Activated naive CD8-positive, alpha-beta T cell treated with anti-CD3 and anti-CD28 coated beads for 36 hours (primary cell): ENCODE data around the gene DMD. TPM values are rescaled to one million over a fixed set of nuclear protein-coding genes. Genes with fewer than 3 reads are reported as not detected.

Experiments used
- DNase-seq: peaks from one replicate; pipeline ENCODE4 v3.0.0; 2021
- H3K27ac Mint-ChIP-seq: one replicate; pipeline ENCODE4 v1.8.0; 2022; ENCODE audit warnings: mild to moderate bottlenecking, moderate library complexity, mixed read lengths
- H3K27me3 Mint-ChIP-seq: one replicate; pipeline ENCODE4 v1.8.0; 2022; ENCODE audit warnings: mild to moderate bottlenecking, mixed read lengths
- H3K36me3 Mint-ChIP-seq: one replicate; pipeline ENCODE4 v1.8.0; 2021; ENCODE audit warnings: mild to moderate bottlenecking, mixed read lengths
- H3K4me1 Mint-ChIP-seq: one replicate; pipeline ENCODE4 v1.8.0; 2021; ENCODE audit warnings: mixed read lengths
- H3K4me3 Mint-ChIP-seq: one replicate; pipeline ENCODE4 v1.8.0; 2022; ENCODE audit warnings: mild to moderate bottlenecking, moderate library complexity, mixed read lengths
- H3K9me3 Mint-ChIP-seq: one replicate; pipeline ENCODE4 v1.8.0; 2022; ENCODE audit warnings: mixed read lengths
- total RNA-seq, 2 experiments: library from RNA; stranded (reverse); gene quantifications; one replicate each; pipeline ENCODE4 v1.2.3, GENCODE V29; 2021

Gene DMD
- total RNA-seq, 2 experiments from 2014 or later = 0.08 to 0.46 TPM

GRCh38 chrX:31851761-31852160 lies 1359.6 kb downstream of the DMD start:
- H3K4me3 Mint-ChIP-seq = no peak overlapping the region
- no peak for DNase-seq
- H3K9me3 Mint-ChIP-seq = no peaks in the 10 kb centered on the region
- H3K27ac Mint-ChIP-seq = no peak overlapping the region
- H3K36me3 Mint-ChIP-seq = no peaks in the 10 kb centered on the region
- no peaks in the 10 kb centered on the region for H3K27me3 Mint-ChIP-seq
- H3K4me1 Mint-ChIP-seq = no peaks in the 10 kb centered on the region

GRCh38 chrX:31847773-31848172 lies 1363.6 kb downstream of the DMD start:
- H3K27ac Mint-ChIP-seq = no peak overlapping the region
- no peaks in the 10 kb centered on the region for H3K27me3 Mint-ChIP-seq
- no peaks in the 10 kb centered on the region for H3K4me1 Mint-ChIP-seq
- no peaks in the 10 kb centered on the region for H3K9me3 Mint-ChIP-seq
- H3K36me3 Mint-ChIP-seq = no peaks in the 10 kb centered on the region
- no peak for DNase-seq
- no peak overlapping the region for H3K4me3 Mint-ChIP-seq

- no peak for DNase-seq
- no peaks in the 10 kb centered on the region for H3K36me3 Mint-ChIP-seq
- H3K27ac Mint-ChIP-seq = no peak overlapping the region
- H3K27me3 Mint-ChIP-seq = no peaks in the 10 kb centered on the region
- no peaks in the 10 kb centered on the region for H3K4me1 Mint-ChIP-seq
- H3K4me3 Mint-ChIP-seq = no peak overlapping the region
- no peaks in the 10 kb centered on the region for H3K9me3 Mint-ChIP-seq
These were observed 1366.3 kb downstream of the DMD start for GRCh38 chrX:31845003-31845402.

GRCh38 chrX:31838617-31839016 lies 1372.7 kb downstream of the DMD start:
- H3K36me3 Mint-ChIP-seq = no peaks in the 10 kb centered on the region
- DNase-seq = no peak
- no peak overlapping the region for H3K27ac Mint-ChIP-seq
- H3K9me3 Mint-ChIP-seq = no peaks in the 10 kb centered on the region
- no peak overlapping the region for H3K4me3 Mint-ChIP-seq
- H3K4me1 Mint-ChIP-seq = no peaks in the 10 kb centered on the region
- no peaks in the 10 kb centered on the region for H3K27me3 Mint-ChIP-seq

- Mint-ChIP-seq H3K27ac (no peak overlapping the region), H3K9me3 (no peaks in the 10 kb centered on the region), H3K4me3 (no peak overlapping the region), H3K27me3 (no peaks in the 10 kb centered on the region), H3K4me1 (no peaks in the 10 kb centered on the region), H3K36me3 (no peaks in the 10 kb centered on the region)
- DNase-seq = no peak
These were observed 1373.8 kb downstream of the DMD start for GRCh38 chrX:31837445-31838049.

- H3K4me3 Mint-ChIP-seq = no peak overlapping the region
- DNase-seq = no peak
- H3K27me3 Mint-ChIP-seq = no peaks in the 10 kb centered on the region
- no peaks in the 10 kb centered on the region for H3K36me3 Mint-ChIP-seq
- no peaks in the 10 kb centered on the region for H3K9me3 Mint-ChIP-seq
- no peak overlapping the region for H3K27ac Mint-ChIP-seq
- no peaks in the 10 kb centered on the region for H3K4me1 Mint-ChIP-seq
These were observed 1374.9 kb downstream of the DMD start for GRCh38 chrX:31836479-31836878.

- Mint-ChIP-seq H3K9me3 (no peaks in the 10 kb centered on the region), H3K27ac (no peak overlapping the region), H3K27me3 (no peaks in the 10 kb centered on the region), H3K4me3 (no peak overlapping the region), H3K4me1 (no peaks in the 10 kb centered on the region), H3K36me3 (no peaks in the 10 kb centered on the region)
- no peak for DNase-seq
These were observed 1379.1 kb downstream of the DMD start for GRCh38 chrX:31832263-31832662.

- H3K27ac Mint-ChIP-seq = no peak overlapping the region
- no peaks in the 10 kb centered on the region for H3K9me3 Mint-ChIP-seq
- H3K36me3 Mint-ChIP-seq = no peaks in the 10 kb centered on the region
- H3K4me1 Mint-ChIP-seq = no peaks in the 10 kb centered on the region
- H3K4me3 Mint-ChIP-seq = no peak overlapping the region
- DNase-seq = no peak
- no peaks in the 10 kb centered on the region for H3K27me3 Mint-ChIP-seq
These were observed 1390.7 kb downstream of the DMD start for GRCh38 chrX:31820430-31821210.

GRCh38 chrX:31819455-31819854 lies 1391.9 kb downstream of the DMD start:
- Mint-ChIP-seq H3K4me1 (no peaks in the 10 kb centered on the region), H3K36me3 (no peaks in the 10 kb centered on the region), H3K4me3 (no peak overlapping the region), H3K27ac (no peak overlapping the region), H3K9me3 (no peaks in the 10 kb centered on the region), H3K27me3 (no peaks in the 10 kb centered on the region)
- DNase-seq = no peak

- Mint-ChIP-seq H3K4me3 (no peak overlapping the region), H3K27ac (no peak overlapping the region)
These were observed 1400.2 kb downstream of the DMD start for GRCh38 chrX:31811106-31811505.

GRCh38 chrX:31808357-31808756 lies 1403.0 kb downstream of the DMD start:
- no peaks in the 10 kb centered on the region for H3K36me3 Mint-ChIP-seq
- H3K4me1 Mint-ChIP-seq = no peaks in the 10 kb centered on the region
- no peak overlapping the region for H3K27ac Mint-ChIP-seq
- H3K4me3 Mint-ChIP-seq = no peak overlapping the region
- H3K9me3 Mint-ChIP-seq = peaks cover 1% of the 10 kb centered on the region
- no peaks in the 10 kb centered on the region for H3K27me3 Mint-ChIP-seq
- DNase-seq = no peak

More at GRCh38 chrX:31811106-31811505, 1400.2 kb downstream of the DMD start:
- Mint-ChIP-seq H3K4me1 (no peaks in the 10 kb centered on the region), H3K27me3 (no peaks in the 10 kb centered on the region), H3K9me3 (peaks cover 1% of the 10 kb centered on the region), H3K36me3 (no peaks in the 10 kb centered on the region)
- DNase-seq = no peak

GRCh38 chrX:31807165-31807564 lies 1404.2 kb downstream of the DMD start:
- Mint-ChIP-seq H3K9me3 (peaks cover 1% of the 10 kb centered on the region), H3K4me3 (no peak overlapping the region), H3K27ac (no peak overlapping the region), H3K27me3 (no peaks in the 10 kb centered on the region), H3K4me1 (no peaks in the 10 kb centered on the region), H3K36me3 (no peaks in the 10 kb centered on the region)
- DNase-seq = no peak

- Mint-ChIP-seq H3K4me1 (no peaks in the 10 kb centered on the region), H3K9me3 (peaks cover 1% of the 10 kb centered on the region), H3K36me3 (no peaks in the 10 kb centered on the region), H3K27me3 (no peaks in the 10 kb centered on the region), H3K27ac (no peak overlapping the region), H3K4me3 (no peak overlapping the region)
- no peak for DNase-seq
These were observed 1405.6 kb downstream of the DMD start for GRCh38 chrX:31805781-31806180.

- no peak overlapping the region for H3K27ac Mint-ChIP-seq
- H3K9me3 Mint-ChIP-seq = no peaks in the 10 kb centered on the region
- no peak for DNase-seq
- no peaks in the 10 kb centered on the region for H3K27me3 Mint-ChIP-seq
- H3K4me1 Mint-ChIP-seq = no peaks in the 10 kb centered on the region
- H3K36me3 Mint-ChIP-seq = no peaks in the 10 kb centered on the region
- no peak overlapping the region for H3K4me3 Mint-ChIP-seq
These were observed 1411.1 kb downstream of the DMD start for GRCh38 chrX:31800219-31800618.

- Mint-ChIP-seq H3K9me3 (no peaks in the 10 kb centered on the region), H3K27me3 (no peaks in the 10 kb centered on the region), H3K27ac (no peak overlapping the region), H3K36me3 (no peaks in the 10 kb centered on the region), H3K4me1 (no peaks in the 10 kb centered on the region), H3K4me3 (no peak overlapping the region)
- DNase-seq = no peak
These were observed 1414.7 kb downstream of the DMD start for GRCh38 chrX:31796624-31797023.

- H3K4me1 Mint-ChIP-seq = no peaks in the 10 kb centered on the region
- DNase-seq = no peak
- no peaks in the 10 kb centered on the region for H3K27me3 Mint-ChIP-seq
- no peak overlapping the region for H3K27ac Mint-ChIP-seq
- peaks cover 2% of the 10 kb centered on the region for H3K9me3 Mint-ChIP-seq
- no peaks in the 10 kb centered on the region for H3K36me3 Mint-ChIP-seq
- H3K4me3 Mint-ChIP-seq = no peak overlapping the region
These were observed 1463.9 kb downstream of the DMD start for GRCh38 chrX:31747411-31747810.
